ENCODE results near the gene WDR72.
"Not testable (repeated sequence)": the region's sequence is repeated elsewhere in the genome, so short reads cannot be mapped to it uniquely, and the experiment has no call there.

WDR72 gene

DNA sequence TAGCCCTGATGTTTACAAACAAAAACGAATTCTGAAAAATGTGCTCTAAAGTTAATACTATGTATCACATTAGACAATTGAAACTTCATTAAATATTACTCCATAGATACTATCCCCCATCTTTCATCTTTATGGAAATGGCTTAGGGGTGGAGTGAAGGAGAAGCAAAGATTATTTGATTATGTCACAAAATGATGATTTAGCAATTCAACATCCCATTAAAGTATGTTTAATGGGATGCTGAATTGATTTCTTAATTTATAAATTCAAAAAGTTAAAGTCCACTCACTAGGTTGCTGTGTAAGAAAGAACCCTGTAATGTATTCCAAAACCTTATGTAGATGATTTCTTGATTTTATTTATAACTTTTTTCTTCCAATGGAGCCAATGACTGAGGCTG is 201.1 kb downstream of the WDR72 start:
- DNase-seq = no peak
- TF ChIP-seq POLR2A (IDR thresholded peaks at IDR 0.05; ENCODE audit: low read length) = no peak

DNA sequence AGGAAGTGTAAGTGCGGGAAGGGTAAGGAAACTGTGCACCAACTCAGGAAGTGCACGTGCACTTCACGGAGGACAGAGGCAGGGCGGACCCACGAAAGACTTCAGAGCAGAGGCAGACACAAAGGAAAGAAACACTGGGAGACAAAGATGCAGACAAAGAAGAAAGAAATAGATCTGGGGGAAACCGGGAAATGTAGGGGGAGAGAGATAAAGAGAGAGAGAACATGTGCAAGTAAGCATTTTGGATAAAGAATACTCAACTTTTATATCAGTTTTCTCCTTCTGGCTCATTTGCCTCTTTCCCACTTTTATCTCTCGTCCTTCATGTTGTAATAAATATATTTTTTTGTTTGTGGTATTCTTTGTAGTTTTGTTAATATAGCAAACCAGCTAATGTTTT is 204.2 kb downstream of the WDR72 start:
- DNase-seq = peak; percentile 14 to 35
- TF ChIP-seq POLR2A (IDR thresholded peaks at IDR 0.05; ENCODE audit: low read length) (no peak), GATA1 (IDR thresholded peaks at IDR 0.05; ENCODE audit: low read depth, low read length) (no peak)

DNA sequence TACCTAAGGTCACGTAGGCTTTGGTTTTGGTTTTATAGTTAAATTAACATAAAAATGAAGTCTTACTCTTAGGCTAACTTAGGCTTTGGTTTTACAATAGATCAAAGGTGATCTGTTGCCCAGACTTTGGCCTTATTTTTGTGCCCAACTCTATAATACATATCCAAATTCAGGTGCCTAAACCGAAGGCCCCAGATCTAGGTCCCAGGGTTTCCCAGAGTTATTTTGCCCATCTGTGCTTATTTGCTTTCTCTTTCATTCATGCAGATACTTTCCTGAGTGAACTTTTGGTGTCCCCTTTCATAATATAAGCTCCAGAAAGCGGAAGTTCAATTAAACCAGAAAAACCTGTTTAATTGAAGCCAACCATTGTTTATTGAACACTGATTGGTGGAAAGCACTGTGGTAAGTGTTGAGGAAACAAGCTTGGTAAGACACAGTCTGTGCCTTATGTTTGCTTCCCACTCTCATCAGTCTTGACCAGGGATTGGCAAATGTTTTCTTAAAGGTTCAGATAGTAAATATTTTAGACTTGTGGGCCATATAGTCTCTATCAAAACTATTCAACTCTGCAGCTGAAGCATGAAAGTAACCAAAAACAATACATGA is 209.7 kb downstream of the WDR72 start:
- DNase-seq = no peak
- TF ChIP-seq GATA1 (IDR thresholded peaks at IDR 0.05; ENCODE audit: low read depth, low read length) = no peak
- no peak for TF ChIP-seq POLR2A (IDR thresholded peaks at IDR 0.05; ENCODE audit: low read length)

DNA sequence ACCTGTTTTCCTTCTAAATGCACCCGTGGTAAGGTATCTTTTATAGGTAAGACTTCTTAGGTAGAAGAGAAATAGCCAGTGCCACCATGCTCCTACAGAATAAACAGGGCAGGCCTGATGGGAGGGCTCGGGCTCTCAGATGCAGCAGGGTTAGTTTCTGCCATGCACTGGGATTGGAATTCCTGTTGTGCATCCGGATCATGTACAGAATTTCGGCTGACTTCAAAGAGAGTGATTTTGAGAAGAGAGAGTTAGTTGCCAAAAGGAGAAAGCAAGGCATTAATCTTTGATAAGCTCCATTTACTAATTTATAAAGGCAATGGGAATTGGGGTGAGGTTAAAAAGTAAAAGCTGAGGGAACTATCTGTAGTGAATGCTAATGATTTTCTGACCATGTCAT is 211.2 kb downstream of the WDR72 start:
- DNase-seq = no peak
- TF ChIP-seq GATA1 (IDR thresholded peaks at IDR 0.05; ENCODE audit: low read depth, low read length) (no peak), POLR2A (IDR thresholded peaks at IDR 0.05; ENCODE audit: low read length) (no peak)

DNA sequence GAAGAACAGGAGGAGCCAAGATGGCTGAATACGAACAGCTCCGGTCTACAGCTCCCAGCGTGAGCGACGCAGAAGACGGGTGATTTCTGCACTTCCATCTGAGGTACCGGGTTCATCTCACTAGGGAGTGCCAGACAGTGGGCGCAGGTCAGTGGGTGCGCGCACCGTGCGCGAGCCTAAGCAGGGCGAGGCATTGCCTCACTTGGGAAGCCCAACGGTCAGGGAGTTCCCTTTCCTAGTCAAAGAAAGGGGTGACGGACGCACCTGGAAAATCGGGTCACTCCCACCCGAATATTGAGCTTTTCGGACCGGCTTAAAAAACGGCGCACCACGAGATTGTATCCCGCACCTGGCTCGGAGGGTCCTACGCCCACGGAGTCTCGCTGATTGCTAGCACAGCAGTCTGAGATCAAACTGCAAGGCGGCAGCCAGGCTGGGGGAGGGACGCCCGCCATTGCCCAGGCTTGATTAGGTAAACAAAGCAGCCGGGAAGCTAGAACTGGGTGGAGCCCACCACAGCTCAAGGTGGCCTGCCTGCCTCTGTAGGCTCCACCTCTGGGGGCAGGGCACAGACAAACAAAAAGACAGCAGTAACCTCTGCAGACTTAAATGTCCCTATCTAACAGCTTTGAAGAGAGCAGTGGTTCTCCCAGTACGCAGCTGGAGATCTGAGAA is 218.7 kb downstream of the WDR72 start:
- DNase-seq = not testable (repeated sequence)

DNA sequence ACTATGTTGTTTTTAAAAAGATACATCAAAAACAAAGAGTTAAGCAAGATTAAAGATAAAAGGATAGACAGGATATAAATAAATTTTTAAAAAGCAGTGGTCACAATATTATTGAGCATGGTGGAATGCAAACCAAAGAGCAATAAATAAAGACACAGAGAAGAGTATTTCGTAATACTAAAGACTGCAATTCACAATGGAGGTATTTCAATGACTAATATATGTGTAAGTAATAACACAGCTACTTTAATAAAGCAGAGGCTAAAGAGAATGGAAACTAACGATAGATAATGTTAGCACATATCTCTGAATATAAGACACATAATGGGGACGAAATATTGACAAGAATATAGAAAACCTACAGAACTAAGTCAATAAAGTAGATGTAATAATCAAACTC is 219.6 kb downstream of the WDR72 start:
- TF ChIP-seq GATA1 (IDR thresholded peaks at IDR 0.05; ENCODE audit: low read depth, low read length) = no peak
- no peak for TF ChIP-seq POLR2A (IDR thresholded peaks at IDR 0.05; ENCODE audit: low read length)
- no peak for DNase-seq

DNA sequence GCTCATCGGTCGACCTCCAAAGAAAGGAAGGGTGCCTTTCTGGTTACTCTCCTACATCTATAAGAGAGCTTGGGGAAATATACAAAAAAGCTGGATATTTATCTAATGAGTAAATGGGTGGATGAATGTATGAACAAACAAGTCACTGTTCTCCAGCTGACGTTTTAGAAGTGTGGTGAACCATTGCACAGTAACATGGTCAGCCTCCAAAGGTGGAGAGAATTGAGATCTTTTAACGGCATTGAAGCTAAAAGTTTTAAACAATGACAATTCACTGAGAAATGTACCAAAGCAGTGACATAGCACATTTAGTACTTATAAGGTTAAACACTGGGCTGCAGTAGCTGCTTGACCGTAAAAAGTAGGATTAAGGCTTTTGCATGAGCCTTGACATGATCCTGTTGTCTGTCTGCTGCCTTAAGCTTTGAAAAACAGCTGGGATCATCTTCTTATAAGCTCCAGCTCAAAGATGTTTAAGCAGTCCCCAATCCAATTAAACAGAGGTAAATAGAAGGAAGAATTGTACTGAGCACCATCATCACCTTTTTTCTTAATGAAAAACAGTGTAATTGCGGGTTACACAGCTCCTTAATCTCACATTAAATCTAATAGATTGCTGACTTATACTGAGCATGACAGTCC is 222.9 kb downstream of the WDR72 start:
- no peak for TF ChIP-seq POLR2A (IDR thresholded peaks at IDR 0.05; ENCODE audit: low read length)
- no peak for TF ChIP-seq GATA1 (IDR thresholded peaks at IDR 0.05; ENCODE audit: low read depth, low read length)

DNA sequence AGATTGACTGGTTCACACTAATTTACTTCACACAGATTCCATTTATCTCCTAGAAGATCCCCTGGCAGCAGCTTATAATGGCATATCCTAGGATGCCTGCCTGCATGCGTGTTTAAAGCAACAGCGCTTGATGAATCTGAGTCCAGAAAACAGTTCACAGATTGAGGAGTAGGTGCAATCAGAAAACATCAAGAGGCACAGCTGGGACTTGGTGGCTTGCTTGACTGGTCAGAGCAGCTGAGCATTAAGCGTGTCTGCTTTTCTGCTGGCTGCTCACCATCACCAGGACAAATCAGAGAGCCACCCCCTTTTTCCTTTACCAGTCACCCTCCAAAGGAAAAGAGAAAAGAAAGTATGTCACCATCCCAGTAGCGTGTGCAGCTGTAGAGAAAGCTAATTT is 223.6 kb downstream of the WDR72 start:
- TF ChIP-seq GATA1 (IDR thresholded peaks at IDR 0.05; ENCODE audit: low read depth, low read length) (no peak), POLR2A (IDR thresholded peaks at IDR 0.05; ENCODE audit: low read length) (no peak)
- no peak for DNase-seq

More for the DNA sequence above, 222.9 kb downstream of the WDR72 start:
- DNase-seq = no peak

DNA sequence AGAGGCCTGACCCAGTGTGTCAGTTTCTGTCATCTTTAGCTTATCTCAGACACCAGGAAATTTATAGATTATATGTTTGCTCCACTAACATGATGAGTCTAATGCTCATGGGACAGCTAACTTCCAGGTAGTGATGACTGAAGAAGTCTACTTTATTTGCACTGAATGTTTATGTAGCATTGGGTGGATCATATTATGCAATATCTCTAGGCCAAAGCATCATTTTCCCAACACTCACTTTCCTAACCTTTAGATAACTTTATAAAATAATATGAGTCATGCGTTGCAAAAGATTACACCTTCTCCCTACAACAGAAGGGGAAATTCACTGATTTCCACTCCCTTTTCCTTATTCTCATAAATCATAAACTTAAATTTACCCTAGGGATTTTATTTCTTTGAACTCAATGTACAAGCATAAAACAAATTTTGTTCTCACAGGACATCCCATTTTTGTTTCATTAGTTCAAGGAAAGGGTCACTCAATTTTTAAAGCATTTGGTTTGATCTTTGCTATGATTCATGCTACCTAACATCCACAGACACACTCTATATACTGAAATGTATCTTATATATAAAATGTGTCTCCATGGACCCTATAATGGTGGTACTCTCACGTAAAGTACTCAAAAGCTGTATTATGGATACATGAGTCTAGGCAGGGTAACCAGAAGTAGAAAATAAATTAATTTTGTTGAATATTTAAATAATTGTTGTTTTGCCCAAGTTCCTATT is 225.2 kb downstream of the WDR72 start:
- TF ChIP-seq GATA1 (IDR thresholded peaks at IDR 0.05; ENCODE audit: low read depth, low read length) (no peak), POLR2A (IDR thresholded peaks at IDR 0.05; ENCODE audit: low read length) (no peak)
- DNase-seq = no peak

DNA sequence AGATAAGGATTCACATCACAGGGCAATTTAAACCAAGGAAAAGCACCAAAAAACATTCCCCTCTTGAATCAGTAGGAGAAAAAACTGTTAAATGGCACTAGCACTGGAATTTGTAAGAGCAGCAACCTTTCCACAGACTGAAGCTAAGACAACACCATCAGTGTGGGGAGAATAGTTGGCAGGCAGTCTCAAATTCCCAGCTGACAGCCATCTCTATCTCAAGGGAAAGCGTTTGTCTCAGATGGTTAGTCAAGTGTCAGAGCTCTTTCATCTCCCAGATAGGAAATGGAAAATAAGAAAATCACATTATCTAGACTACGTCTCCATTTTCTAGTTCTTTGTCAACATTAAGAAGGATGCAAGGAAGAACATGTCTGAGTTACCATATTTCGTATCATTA is 228.7 kb downstream of the WDR72 start:
- TF ChIP-seq POLR2A (IDR thresholded peaks at IDR 0.05; ENCODE audit: low read length) (no peak), GATA1 (IDR thresholded peaks at IDR 0.05; ENCODE audit: low read depth, low read length) (no peak)
- DNase-seq = no peak

DNA sequence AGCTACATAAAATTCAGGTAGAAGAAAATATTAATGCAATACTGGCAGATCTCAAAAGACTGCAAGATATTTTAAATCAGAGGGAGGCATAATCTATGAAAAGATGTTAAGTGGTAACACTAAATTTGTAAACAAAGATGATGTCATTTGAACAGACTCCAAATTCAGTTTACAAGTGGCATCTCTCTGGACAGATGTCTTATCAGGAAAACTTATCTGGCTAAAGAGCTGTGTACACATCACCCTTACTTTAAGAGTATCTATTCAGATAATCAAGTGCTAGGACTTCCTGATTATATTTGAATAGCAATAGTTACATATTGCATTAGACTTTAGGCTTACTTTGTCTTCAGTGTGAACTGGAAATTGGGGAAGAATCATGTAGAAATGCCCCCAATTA is 231.5 kb downstream of the WDR72 start:
- no peak for TF ChIP-seq GATA1 (IDR thresholded peaks at IDR 0.05; ENCODE audit: low read depth, low read length)
- TF ChIP-seq POLR2A (IDR thresholded peaks at IDR 0.05; ENCODE audit: low read length) = no peak
- DNase-seq = peak; percentile 11 to 59

DNA sequence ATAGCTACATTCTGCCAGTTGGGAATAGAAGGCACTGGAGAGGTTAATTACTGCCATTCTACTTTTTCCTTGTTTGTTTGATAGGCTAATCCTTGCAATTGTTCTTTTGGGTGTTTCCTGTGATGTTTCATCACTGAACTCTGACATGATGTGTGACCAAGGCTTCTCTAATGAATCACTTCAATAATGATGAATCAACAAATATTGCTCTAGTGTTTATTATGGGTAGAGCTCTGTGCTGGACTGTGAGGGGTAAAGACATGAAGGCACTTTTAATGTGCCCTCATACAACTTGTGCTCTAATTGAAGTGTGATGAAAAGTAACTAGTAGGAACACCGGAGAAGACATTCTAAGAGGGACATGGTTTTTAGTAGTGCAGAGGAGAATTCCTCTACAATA is 233.6 kb downstream of the WDR72 start:
- DNase-seq = no peak
- no peak for TF ChIP-seq POLR2A (IDR thresholded peaks at IDR 0.05; ENCODE audit: low read length)
- TF ChIP-seq GATA1 (IDR thresholded peaks at IDR 0.05; ENCODE audit: low read depth, low read length) = no peak

DNA sequence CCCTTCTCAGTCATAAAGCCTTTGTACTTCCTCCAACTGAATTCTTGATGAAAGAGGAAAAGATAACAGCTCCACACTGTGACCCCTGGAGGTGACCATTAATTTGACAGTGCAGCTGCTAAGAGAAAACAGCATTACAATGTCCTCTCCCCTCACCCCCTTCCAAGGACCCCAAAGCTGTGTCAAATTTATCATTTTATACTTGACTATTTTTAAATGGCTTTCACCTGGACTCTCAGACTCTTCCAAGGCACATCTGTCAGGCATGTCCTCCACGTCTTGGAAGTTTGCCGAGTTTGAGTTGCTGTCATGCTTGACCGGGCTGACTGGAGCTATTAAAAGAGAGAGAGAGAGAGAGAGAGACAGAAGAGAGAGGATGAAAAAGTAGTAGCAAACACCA is 236.5 kb downstream of the WDR72 start:
- no peak for DNase-seq
- no peak for TF ChIP-seq GATA1 (IDR thresholded peaks at IDR 0.05; ENCODE audit: low read depth, low read length)
- TF ChIP-seq POLR2A (IDR thresholded peaks at IDR 0.05; ENCODE audit: low read length) = no peak

DNA sequence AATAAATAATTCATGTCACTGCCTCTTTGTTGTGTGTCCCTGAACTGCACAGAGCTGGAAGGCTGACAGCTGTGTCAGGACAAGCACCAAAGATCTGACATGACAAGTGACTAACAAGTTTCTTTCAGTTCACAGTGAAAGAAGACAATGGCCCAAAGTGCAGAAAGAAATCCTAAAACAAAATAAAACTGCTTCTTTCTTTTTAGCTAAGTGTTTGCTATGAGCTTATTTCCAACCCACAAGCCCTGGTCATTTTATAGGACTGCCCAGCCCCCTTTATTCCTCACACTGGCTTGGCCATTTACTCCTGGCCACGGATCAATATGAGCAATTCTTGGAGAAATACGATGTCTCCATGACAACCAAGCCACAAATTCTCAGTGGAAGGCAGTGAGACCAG is 238.5 kb downstream of the WDR72 start:
- TF ChIP-seq GATA1 (IDR thresholded peaks at IDR 0.05; ENCODE audit: low read depth, low read length) (no peak), POLR2A (IDR thresholded peaks at IDR 0.05; ENCODE audit: low read length) (no peak)
- no peak for DNase-seq

Measured in erythroblast (primary cell).